CD4-positive, alpha-beta T cell (primary cell): Measurements from ENCODE around the gene HELZ. TPM values are rescaled to one million over a fixed set of nuclear protein-coding genes. Genes with fewer than 3 reads are reported as not detected.

Experiments
- ATAC-seq: fragments of 200-7000 bp; cut with Tn5 transposase; one replicate; pipeline ENCODE4 v1.10.0; 2022; ENCODE audit warnings: mild to moderate bottlenecking; ENCODE audit not compliant: poor library complexity
- CTCF ChIA-PET: fragments of 350-600 bp; sonication (Branson Sonifier 250); formaldehyde crosslinking; loops from one replicate; lab custom pipeline; 2021; ENCODE audit warnings: antibody characterized with exemption, inconsistent platforms; lab: Charles Lee
- POLR2A ChIA-PET: fragments of 350-600 bp; sonication (Branson Sonifier 250); formaldehyde crosslinking; loops from one replicate; lab custom pipeline; 2021; ENCODE audit warnings: antibody characterized with exemption, inconsistent platforms; lab: Charles Lee
- DNase-seq, 14 experiments: peaks; one replicate each; pipeline ENCODE4 v3.0.0-alpha.2; 2013 to 2020; ENCODE audit warnings: mixed read lengths in 2 of 14
- H3K27ac ChIP-seq, 2 donors: one replicate each; pipeline versions ENCODE4 v1.5.1 to v1.7.0; 2013; ENCODE audit warnings: low read length in 2 of 2, low read depth in 1 of 2, mild to moderate bottlenecking in 1 of 2
- H3K27me3 ChIP-seq, 2 experiments: 1 replicate in 1 of 2; 2 replicates in 1 of 2; pipeline versions ENCODE4 v1.6.1 to v1.7.0; 2013; ENCODE audit warnings: low read length in 2 of 2, control low read depth in 1 of 2, mild to moderate bottlenecking in 1 of 2, moderate library complexity in 1 of 2; ENCODE audit not compliant: insufficient read depth in 2 of 2, control insufficient read depth in 1 of 2
- H3K36me3 ChIP-seq: one replicate; pipeline ENCODE4 v1.6.1; 2013; ENCODE audit warnings: low read length, control low read depth; ENCODE audit not compliant: insufficient read depth
- H3K4me1 ChIP-seq: one replicate; pipeline ENCODE4 v1.6.1; 2013; ENCODE audit warnings: low read length, control low read depth; ENCODE audit not compliant: insufficient read depth
- H3K4me3 ChIP-seq: one replicate; pipeline ENCODE4 v1.5.1; 2013; ENCODE audit warnings: mild to moderate bottlenecking, low read length, moderate library complexity
- H3K9me3 ChIP-seq, 2 experiments: 1 replicate in 1 of 2; 2 replicates in 1 of 2; pipeline versions ENCODE4 v1.6.1 to v1.7.0; 2013; ENCODE audit warnings: low read length in 2 of 2, mild to moderate bottlenecking in 2 of 2, control low read depth in 1 of 2, moderate library complexity in 1 of 2; ENCODE audit not compliant: control insufficient read depth in 1 of 2, insufficient read depth in 1 of 2
- H3K27ac Mint-ChIP-seq: one replicate; pipeline ENCODE4 v1.8.0; 2020; ENCODE audit warnings: mixed read lengths
- H3K27me3 Mint-ChIP-seq: one replicate; pipeline ENCODE4 v1.8.0; 2021; ENCODE audit warnings: mixed read lengths
- H3K36me3 Mint-ChIP-seq: one replicate; pipeline ENCODE4 v1.8.0; 2021; ENCODE audit warnings: low read depth, mixed read lengths
- H3K4me1 Mint-ChIP-seq: one replicate; pipeline ENCODE4 v1.8.0; 2021; ENCODE audit warnings: low read depth, mixed read lengths
- H3K4me3 Mint-ChIP-seq: one replicate; pipeline ENCODE4 v1.8.0; 2020; ENCODE audit warnings: mild to moderate bottlenecking, mixed read lengths
- H3K9me3 Mint-ChIP-seq: one replicate; pipeline ENCODE4 v1.8.0; 2020; ENCODE audit warnings: mixed read lengths
- CTCF ChIP-seq: fragments of 200-600 bp; IDR thresholded peaks from one replicate; pipeline ENCODE4 v1.8.0; 2022; ENCODE audit warnings: antibody characterized with exemption, mild to moderate bottlenecking
- intact Hi-C, 2 experiments: fragments of 100-400 bp; cut with DNase I in 1 of 2; cut with micrococcal nuclease in 1 of 2; formaldehyde crosslinking; loops; one replicate each; pipeline versions ENCODE4 v1.15.1 to v1.9.0; 2023 to 2025; cut with DNase I, micrococcal nuclease
- total RNA-seq, 174 experiments: library from RNA in 2 of 174; stranded (reverse) in 2 of 174; gene quantifications; one replicate each; pipeline ENCODE4 v1.2.3 and lab custom pipeline; 2021 to 2026

Gene HELZ
- total RNA-seq, 2 experiments from 2014 or later, result 94.8 to 107 TPM

- POLR2A ChIA-PET, result no interaction called here
- CTCF ChIA-PET, result no interaction called here
- H3K27me3 Mint-ChIP-seq, result no peaks in the 10 kb centered on the region
- peaks cover 36% of the 10 kb centered on the region for H3K36me3 Mint-ChIP-seq
- no peaks in the 10 kb centered on the region for H3K4me1 ChIP-seq
- H3K27ac Mint-ChIP-seq, result no peak overlapping the region
- no peak for TF ChIP-seq CTCF
- no peaks in the 10 kb centered on the region for H3K9me3 Mint-ChIP-seq
- H3K27me3 ChIP-seq, result no peaks in the 10 kb centered on the region
- intact Hi-C loops, result no loop called here
- H3K4me3 ChIP-seq, result no peak overlapping the region
- ATAC-seq (no peak), DNase-seq (no peak)
- H3K36me3 ChIP-seq, result peaks cover 17% of the 10 kb centered on the region
- H3K27ac ChIP-seq, result no peak overlapping the region
- H3K4me3 Mint-ChIP-seq, result no peak overlapping the region
- no peaks in the 10 kb centered on the region for H3K4me1 Mint-ChIP-seq
- no peaks in the 10 kb centered on the region for H3K9me3 ChIP-seq
Observed at GRCh38 chr17:67071595-67071994, 173.4 kb downstream of the HELZ start.

- DNase-seq (no peak), ATAC-seq (no peak)
- ChIA-PET POLR2A (no interaction called here), CTCF (no interaction called here)
- intact Hi-C loops, result no loop called here
- no peak for TF ChIP-seq CTCF
- Histone ChIP-seq H3K36me3 (peaks cover 8% of the 10 kb centered on the region), H3K4me1 (no peaks in the 10 kb centered on the region), H3K9me3 (no peaks in the 10 kb centered on the region), H3K27me3 (no peaks in the 10 kb centered on the region), H3K27ac (no peak overlapping the region), H3K4me3 (no peak overlapping the region)
- H3K4me1 Mint-ChIP-seq, result no peaks in the 10 kb centered on the region
- H3K4me3 Mint-ChIP-seq, result no peak overlapping the region
- H3K9me3 Mint-ChIP-seq, result no peaks in the 10 kb centered on the region
- no peaks in the 10 kb centered on the region for H3K27me3 Mint-ChIP-seq
- H3K36me3 Mint-ChIP-seq, result peaks cover 23% of the 10 kb centered on the region
- H3K27ac Mint-ChIP-seq, result no peak overlapping the region
Observed at GRCh38 chr17:67069603-67070136, 175.3 kb downstream of the HELZ start.

- no peaks in the 10 kb centered on the region for H3K4me1 ChIP-seq
- Mint-ChIP-seq H3K9me3 (no peaks in the 10 kb centered on the region), H3K36me3 (peaks cover 23% of the 10 kb centered on the region), H3K27me3 (no peaks in the 10 kb centered on the region), H3K4me3 (no peak overlapping the region), H3K4me1 (no peaks in the 10 kb centered on the region), H3K27ac (no peak overlapping the region)
- H3K4me3 ChIP-seq, result no peak overlapping the region
- H3K27me3 ChIP-seq, result no peaks in the 10 kb centered on the region
- H3K36me3 ChIP-seq, result peaks cover 6% of the 10 kb centered on the region
- POLR2A ChIA-PET, result interaction anchor here (0.6 to 1.3 kb wide), 2 partner anchors 9 to 360 kb away, joined by 3 to 4 read pairs; no protein-coding TSS in a partner anchor
- ATAC-seq (no peak), DNase-seq (no peak)
- TF ChIP-seq CTCF, result no peak
- CTCF ChIA-PET, result no interaction called here
- intact Hi-C loops, result no loop called here
- H3K27ac ChIP-seq, result no peak overlapping the region
- no peaks in the 10 kb centered on the region for H3K9me3 ChIP-seq
Observed at GRCh38 chr17:67068999-67069398, 176.0 kb downstream of the HELZ start.
